ENCODE results near the gene DISC1. TPM values are rescaled to one million over a fixed set of nuclear protein-coding genes. Genes with fewer than 3 reads are reported as not detected.

Gene DISC1
- total RNA-seq, 2 experiments from 2014 or later = 19.8 to 20.0 TPM

GRCh38 chr1:231604276-231604621, 22.3 kb upstream of the DISC1 start:
- peak; percentile 39 for TF ChIP-seq CTCF (IDR thresholded peaks at IDR 0.05)
- Histone ChIP-seq H3K4me1 (ENCODE audit: insufficient read depth, low read length) (peaks cover 4% of the 10 kb centered on the region), H3K27ac (ENCODE audit: low read depth in 1 of 2, low read length in 2 of 2) (no peak overlapping the region), H3K4me3 (ENCODE audit: low read length) (peak overlapping the region; percentile 57), H3K27me3 (ENCODE audit: control insufficient read depth in 1 of 2, insufficient read depth in 2 of 2, low read length in 2 of 2) (no peaks in the 10 kb centered on the region), H3K9me3 (ENCODE audit: control insufficient read depth in 1 of 2, insufficient read depth in 1 of 2, low read length in 2 of 2) (no peaks in the 10 kb centered on the region), H3K36me3 (ENCODE audit: insufficient read depth, low read length) (no peaks in the 10 kb centered on the region)
- ChIA-PET CTCF (interaction anchor here (1.2 kb wide), 1 partner anchor 270 kb away, joined by 4 read pairs; no protein-coding TSS in a partner anchor), POLR2A (interaction anchor here (1.2 to 1.3 kb wide), 3 partner anchors 7 to 266 kb away, joined by 4 read pairs; partner anchors contain the start of genes EXOC8 and SPRTN)
- peaks cover 10% of the 10 kb centered on the region for H3K4me1 Mint-ChIP-seq (ENCODE audit: low read depth)
- H3K9me3 Mint-ChIP-seq = no peaks in the 10 kb centered on the region
- intact Hi-C loops (cut with DNase I, micrococcal nuclease) = loop anchor here (1.0 to 5.0 kb wide), 3 partner anchors 246 to 362 kb away; partner anchors contain the start of gene GNPAT (in 1 of the 2)
- peak overlapping the region; percentile 91 for H3K4me3 Mint-ChIP-seq
- no peaks in the 10 kb centered on the region for H3K36me3 Mint-ChIP-seq (ENCODE audit: low read depth)
- H3K27ac Mint-ChIP-seq = peak overlapping the region; percentile 68
- DNase-seq = no peak
- no peaks in the 10 kb centered on the region for H3K27me3 Mint-ChIP-seq
- ATAC-seq (ENCODE audit: poor library complexity) = no peak

- Mint-ChIP-seq H3K27ac (no peak overlapping the region), H3K4me3 (peak overlapping the region; percentile 58), H3K27me3 (no peaks in the 10 kb centered on the region), H3K9me3 (no peaks in the 10 kb centered on the region), H3K4me1 (ENCODE audit: low read depth) (peaks cover 17% of the 10 kb centered on the region), H3K36me3 (ENCODE audit: low read depth) (no peaks in the 10 kb centered on the region)
- Histone ChIP-seq H3K27me3 (ENCODE audit: control insufficient read depth in 1 of 2, insufficient read depth in 2 of 2, low read length in 2 of 2) (no peaks in the 10 kb centered on the region), H3K36me3 (ENCODE audit: insufficient read depth, low read length) (no peaks in the 10 kb centered on the region), H3K4me3 (ENCODE audit: low read length) (no peak overlapping the region), H3K9me3 (ENCODE audit: control insufficient read depth in 1 of 2, insufficient read depth in 1 of 2, low read length in 2 of 2) (no peaks in the 10 kb centered on the region), H3K4me1 (ENCODE audit: insufficient read depth, low read length) (peaks cover 4% of the 10 kb centered on the region), H3K27ac (ENCODE audit: low read depth in 1 of 2, low read length in 2 of 2) (no peak overlapping the region)
- ChIA-PET POLR2A (no interaction called here), CTCF (interaction anchor here (1.1 kb wide), 1 partner anchor 13 kb away, joined by 3 read pairs; no protein-coding TSS in a partner anchor)
- intact Hi-C loops (cut with DNase I, micrococcal nuclease) = loop anchor here in 1 of 2 experiments (1.0 to 2.0 kb wide), 2 partner anchors 248 to 289 kb away; no protein-coding TSS in a partner anchor
- DNase-seq (no peak), ATAC-seq (ENCODE audit: poor library complexity) (no peak)
- no peak for TF ChIP-seq CTCF (IDR thresholded peaks at IDR 0.05)
Observed at GRCh38 chr1:231605149-231606100, 21.2 kb upstream of the DISC1 start.

GRCh38 chr1:231606712-231607111, 19.9 kb upstream of the DISC1 start:
- peaks cover 14% of the 10 kb centered on the region for H3K4me1 ChIP-seq (ENCODE audit: insufficient read depth, low read length)
- Mint-ChIP-seq H3K4me3 (no peak overlapping the region), H3K4me1 (ENCODE audit: low read depth) (peaks cover 30% of the 10 kb centered on the region), H3K9me3 (no peaks in the 10 kb centered on the region), H3K36me3 (ENCODE audit: low read depth) (no peaks in the 10 kb centered on the region), H3K27me3 (no peaks in the 10 kb centered on the region), H3K27ac (no peak overlapping the region)
- POLR2A ChIA-PET = no interaction called here
- ATAC-seq (ENCODE audit: poor library complexity) = no peak
- H3K27me3 ChIP-seq (ENCODE audit: control insufficient read depth in 1 of 2, insufficient read depth in 2 of 2, low read length in 2 of 2) = no peaks in the 10 kb centered on the region
- DNase-seq = no peak
- intact Hi-C loops (cut with DNase I, micrococcal nuclease) = no loop called here
- CTCF ChIA-PET = no interaction called here
- no peaks in the 10 kb centered on the region for H3K36me3 ChIP-seq (ENCODE audit: insufficient read depth, low read length)
- no peak overlapping the region for H3K27ac ChIP-seq (ENCODE audit: low read depth in 1 of 2, low read length in 2 of 2)
- H3K4me3 ChIP-seq (ENCODE audit: low read length) = no peak overlapping the region
- no peaks in the 10 kb centered on the region for H3K9me3 ChIP-seq (ENCODE audit: control insufficient read depth in 1 of 2, insufficient read depth in 1 of 2, low read length in 2 of 2)
- no peak for TF ChIP-seq CTCF (IDR thresholded peaks at IDR 0.05)

Measured in CD4-positive, alpha-beta T cell (primary cell).